Mucosa of rectum (tissue), 2 donors: ENCODE results near the gene XPA.
A peak's percentile ranks its signal among the peaks of the same experiment; 100 is the strongest.
"Not testable (repeated sequence)": the region's sequence is repeated elsewhere in the genome, so short reads cannot be mapped to it uniquely, and the experiment has no call there.

Source experiments
- H3K27ac ChIP-seq, 2 donors: one replicate each; pipeline ENCODE4 v1.7.0; 2013; ENCODE audit warnings: inconsistent platforms in 2 of 2, low read depth in 2 of 2, low read length in 2 of 2
- H3K27me3 ChIP-seq, 2 donors: one replicate each; pipeline ENCODE4 v1.7.0; 2013; ENCODE audit warnings: low read length in 2 of 2; ENCODE audit not compliant: control insufficient read depth in 2 of 2, insufficient read depth in 2 of 2
- H3K36me3 ChIP-seq, 2 donors: one replicate each; pipeline ENCODE4 v1.7.0; 2013; ENCODE audit warnings: low read length in 2 of 2; ENCODE audit not compliant: control insufficient read depth in 2 of 2, insufficient read depth in 2 of 2
- H3K4me1 ChIP-seq, 2 donors: one replicate each; pipeline ENCODE4 v1.7.0; 2013; ENCODE audit warnings: low read length in 2 of 2, mild to moderate bottlenecking in 1 of 2; ENCODE audit not compliant: control insufficient read depth in 2 of 2, insufficient read depth in 2 of 2
- H3K4me3 ChIP-seq, 2 donors: one replicate each; pipeline ENCODE4 v1.7.0; 2013; ENCODE audit warnings: low read length in 2 of 2
- H3K9ac ChIP-seq, 2 donors: one replicate each; pipeline ENCODE4 v1.7.0; 2013; ENCODE audit warnings: low read length in 2 of 2, low read depth in 1 of 2, mild to moderate bottlenecking in 1 of 2
- H3K9me3 ChIP-seq, 2 donors: one replicate each; pipeline ENCODE4 v1.7.0; 2013; ENCODE audit warnings: low read length in 2 of 2; ENCODE audit not compliant: control insufficient read depth in 2 of 2
- donor health status: healthy.
- donor health status: Normal muscosa, but diverticular disease.

Gene XPA

GRCh38 chr9:97704345-97704677 is 7.2 kb upstream of the XPA start:
- no peak overlapping the region for H3K4me3 ChIP-seq
- no peak overlapping the region for H3K9ac ChIP-seq
- H3K9me3 ChIP-seq, result no peaks in the 10 kb centered on the region
- H3K36me3 ChIP-seq, result no peaks in the 10 kb centered on the region
- peaks cover 0 to 3% of the 10 kb centered on the region in 2 donors for H3K27me3 ChIP-seq
- H3K27ac ChIP-seq, result no peak overlapping the region
- H3K4me1 ChIP-seq, result no peaks in the 10 kb centered on the region

- Histone ChIP-seq H3K4me3 (no peak overlapping the region), H3K9ac (no peak overlapping the region), H3K4me1 (no peaks in the 10 kb centered on the region), H3K9me3 (no peaks in the 10 kb centered on the region), H3K36me3 (no peaks in the 10 kb centered on the region), H3K27ac (no peak overlapping the region), H3K27me3 (peaks cover 0 to 3% of the 10 kb centered on the region in 2 donors)
Measured at GRCh38 chr9:97703437-97704344, 6.6 kb upstream of the XPA start.

- H3K27ac ChIP-seq, H3K9me3 ChIP-seq, H3K9ac ChIP-seq, H3K36me3 ChIP-seq, H3K27me3 ChIP-seq, H3K4me3 ChIP-seq: not testable (repeated sequence)
- peaks cover 7 to 16% of the 10 kb centered on the region in 2 donors for H3K4me1 ChIP-seq
Measured at GRCh38 chr9:97699824-97700223, 2.7 kb upstream of the XPA start.

DNA sequence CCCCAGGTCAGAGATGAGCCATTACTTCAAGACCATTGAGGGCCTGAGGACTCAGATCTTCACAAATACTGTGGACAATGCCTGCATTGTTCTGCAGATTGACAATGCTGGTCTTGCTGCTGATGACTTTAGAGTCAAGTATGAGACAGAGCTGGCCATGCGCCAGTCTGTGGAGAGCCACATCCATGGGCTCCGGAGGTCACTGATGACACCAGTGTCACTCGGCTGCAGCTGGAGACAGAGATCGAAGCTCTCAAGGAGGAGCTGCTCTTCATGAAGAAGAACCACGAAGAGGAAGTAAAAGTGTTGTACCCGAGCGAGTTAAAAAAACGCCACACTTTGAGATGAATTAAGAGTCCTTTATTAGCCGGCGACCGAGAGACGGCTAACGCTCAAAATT is 2.1 kb upstream of the XPA start:
- not testable (repeated sequence) for H3K36me3 ChIP-seq, H3K27ac ChIP-seq, H3K9me3 ChIP-seq, H3K9ac ChIP-seq, H3K27me3 ChIP-seq, H3K4me3 ChIP-seq
- peaks cover 7 to 20% of the 10 kb centered on the region in 2 donors for H3K4me1 ChIP-seq

GRCh38 chr9:97698865-97699264 is 1.7 kb upstream of the XPA start:
- Histone ChIP-seq H3K36me3 (no peaks in the 10 kb centered on the region), H3K27me3 (no peaks in the 10 kb centered on the region), H3K9ac (no peak overlapping the region), H3K27ac (no peak overlapping the region), H3K9me3 (no peaks in the 10 kb centered on the region), H3K4me3 (no peak overlapping the region), H3K4me1 (peaks cover 7 to 20% of the 10 kb centered on the region in 2 donors)

GRCh38 chr9:97697837-97698236 is 697 bp upstream of the XPA start:
- Histone ChIP-seq H3K9ac (peak overlapping the region; percentile 81 to 83), H3K4me1 (peaks cover 7 to 20% of the 10 kb centered on the region in 2 donors), H3K27me3 (no peaks in the 10 kb centered on the region), H3K36me3 (no peaks in the 10 kb centered on the region), H3K4me3 (peak overlapping the region; percentile 89), H3K9me3 (no peaks in the 10 kb centered on the region), H3K27ac (peak overlapping the region; percentile 82 to 90)

DNA sequence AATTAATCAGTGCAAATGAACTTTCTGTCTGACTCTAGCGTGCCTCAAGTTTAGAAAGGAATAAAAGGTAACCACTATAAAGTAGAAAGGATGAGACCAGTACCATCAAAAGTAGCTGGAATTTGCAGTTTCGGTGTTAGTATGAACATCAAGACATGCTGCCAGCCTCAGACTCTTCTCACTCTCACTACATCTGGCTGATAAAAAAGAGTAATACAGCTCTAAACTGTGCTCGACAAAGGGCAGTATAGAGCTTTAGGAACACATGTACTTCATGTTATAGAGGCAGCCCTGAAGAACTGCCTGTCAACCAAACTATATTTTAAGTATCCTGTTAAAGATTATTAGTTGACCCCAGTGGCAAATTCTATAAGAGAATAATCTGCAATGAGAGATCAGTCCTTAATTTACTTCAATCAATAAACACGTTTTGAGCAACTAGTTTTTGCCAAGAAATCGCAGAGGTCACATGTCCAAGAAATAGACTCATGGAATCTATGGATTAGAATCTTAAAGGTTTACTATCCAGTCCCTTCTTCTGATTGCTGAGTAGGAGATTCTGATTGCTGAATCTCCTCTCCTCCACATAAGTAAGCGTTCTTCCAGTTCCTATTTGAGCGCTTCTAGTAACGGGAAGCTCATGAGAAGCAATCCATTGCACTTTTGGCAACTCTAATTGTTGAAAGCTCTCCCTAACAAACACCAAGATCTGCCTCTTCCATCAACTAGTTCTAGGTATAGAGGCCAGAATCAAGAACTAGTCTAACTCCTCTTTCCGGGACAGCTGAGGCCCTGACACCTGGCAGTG is 941 bp downstream of the XPA start:
- no peaks in the 10 kb centered on the region for H3K9me3 ChIP-seq
- peak overlapping the region; percentile 89 for H3K4me3 ChIP-seq
- H3K27ac ChIP-seq, result peak overlapping the region; percentile 82 to 90
- peaks cover 7 to 20% of the 10 kb centered on the region in 2 donors for H3K4me1 ChIP-seq
- no peaks in the 10 kb centered on the region for H3K27me3 ChIP-seq
- peaks cover 0 to under 1% of the 10 kb centered on the region in 2 donors for H3K36me3 ChIP-seq
- H3K9ac ChIP-seq, result peak overlapping the region; percentile 81 to 83

GRCh38 chr9:97695390-97695789 is 1.8 kb downstream of the XPA start:
- Histone ChIP-seq H3K4me3 (no peak overlapping the region), H3K36me3 (peaks cover 6 to 7% of the 10 kb centered on the region in 2 donors)

GRCh38 chr9:97694769-97695168 is 2.4 kb downstream of the XPA start:
- peaks cover 7 to 20% of the 10 kb centered on the region in 2 donors for H3K4me1 ChIP-seq
- H3K9ac ChIP-seq, result peak overlapping the region in 1 of 2 donors; percentile 10
- H3K27me3 ChIP-seq, result no peaks in the 10 kb centered on the region
- H3K4me3 ChIP-seq, result no peak overlapping the region
- H3K9me3 ChIP-seq, result no peaks in the 10 kb centered on the region
- H3K36me3 ChIP-seq, result peaks cover 9 to 11% of the 10 kb centered on the region in 2 donors
- H3K27ac ChIP-seq, result no peak overlapping the region

More at GRCh38 chr9:97695390-97695789, 1.8 kb downstream of the XPA start:
- Histone ChIP-seq H3K4me1 (peaks cover 7 to 20% of the 10 kb centered on the region in 2 donors), H3K9me3 (no peaks in the 10 kb centered on the region), H3K9ac (no peak overlapping the region), H3K27me3 (no peaks in the 10 kb centered on the region), H3K27ac (no peak overlapping the region)
